HG03103 (cell line): ENCODE measurements around the gene ATP2A3.

Experiments used
- ATAC-seq: cut with Tn5 transposase; IDR thresholded peaks from one replicate; pipeline ENCODE4 v1.9.1; 2021; ENCODE audit warnings: low read depth; ENCODE audit not compliant: unreplicated experiment

The ATP2A3 gene

GRCh38 chr17:3964203-3965117, at the start of gene ATP2A3:
TSS of gene ATP2A3 (minus strand) at chr17:3964437. CDS start at chr17:3964291, 146 bp downstream.
- no peak for ATAC-seq

DNA sequence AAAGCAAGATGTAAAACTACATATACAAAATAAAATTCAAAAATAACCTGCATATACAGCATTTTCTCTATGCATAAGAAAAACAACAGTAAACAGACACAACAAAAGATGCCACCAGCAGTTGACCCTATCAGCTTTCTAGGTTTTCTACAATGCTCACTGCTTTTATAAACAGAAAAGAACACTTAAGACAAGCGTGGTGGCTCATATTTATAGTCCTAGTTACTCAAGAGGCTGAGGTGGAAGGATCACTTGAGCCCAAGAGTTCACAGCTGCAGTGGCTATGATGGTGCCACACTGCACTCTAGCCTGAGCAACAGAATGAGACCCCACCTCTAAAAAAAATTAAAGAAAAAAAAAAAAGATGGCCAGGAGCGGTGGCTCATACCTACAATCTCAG, 46.5 kb upstream of the ATP2A3 start:
- ATAC-seq, result no peak

DNA sequence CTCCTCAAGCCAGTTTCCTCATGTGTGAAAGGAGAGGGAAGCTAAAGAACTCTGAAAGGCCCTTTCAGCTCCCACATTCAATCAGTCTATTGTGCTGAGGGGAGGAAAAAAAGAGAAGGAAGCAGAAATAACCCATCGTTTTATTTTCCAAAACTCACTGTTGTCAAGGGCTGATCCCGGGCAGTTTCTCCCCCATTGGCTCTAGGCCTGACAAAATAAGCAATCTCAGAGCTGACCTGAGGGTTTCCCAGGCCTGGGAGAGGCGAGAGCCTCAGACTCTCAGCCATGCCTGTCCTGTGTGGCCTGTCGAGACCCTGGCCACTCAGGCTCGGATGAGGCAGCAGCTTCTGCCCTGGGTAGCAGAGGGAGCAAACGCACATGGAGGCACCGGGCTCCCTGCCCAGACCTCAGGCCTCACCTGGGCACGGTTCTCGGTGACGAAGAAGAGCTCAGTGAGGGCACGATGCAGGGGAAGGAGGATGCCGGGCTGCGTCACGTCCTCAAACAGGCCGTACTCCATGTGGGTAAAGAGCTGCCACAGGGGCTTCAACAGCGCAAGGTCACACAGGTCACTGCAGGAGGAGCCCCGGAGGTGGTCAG, 45.0 kb upstream of the ATP2A3 start:
- ATAC-seq, result no peak

GRCh38 chr17:4008441-4009185, 44.4 kb upstream of the ATP2A3 start:
- no peak for ATAC-seq

DNA sequence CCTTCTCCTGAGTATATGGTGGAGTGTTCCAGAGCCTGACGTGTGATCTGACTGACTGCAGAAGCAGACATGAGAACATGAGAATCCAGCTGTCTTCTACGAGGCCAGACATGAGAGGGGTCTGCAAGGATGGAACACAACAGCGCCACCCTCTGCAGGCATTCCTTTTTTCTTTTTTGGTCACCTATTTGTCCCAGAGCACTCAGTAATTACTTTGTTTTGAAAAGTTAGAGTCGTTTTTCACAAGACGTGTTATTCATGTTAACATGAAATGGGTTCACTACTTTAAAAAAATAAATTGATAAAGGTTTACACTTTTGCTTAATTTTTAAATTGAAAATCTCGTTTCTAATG, 43.8 kb upstream of the ATP2A3 start:
- no peak for ATAC-seq

DNA sequence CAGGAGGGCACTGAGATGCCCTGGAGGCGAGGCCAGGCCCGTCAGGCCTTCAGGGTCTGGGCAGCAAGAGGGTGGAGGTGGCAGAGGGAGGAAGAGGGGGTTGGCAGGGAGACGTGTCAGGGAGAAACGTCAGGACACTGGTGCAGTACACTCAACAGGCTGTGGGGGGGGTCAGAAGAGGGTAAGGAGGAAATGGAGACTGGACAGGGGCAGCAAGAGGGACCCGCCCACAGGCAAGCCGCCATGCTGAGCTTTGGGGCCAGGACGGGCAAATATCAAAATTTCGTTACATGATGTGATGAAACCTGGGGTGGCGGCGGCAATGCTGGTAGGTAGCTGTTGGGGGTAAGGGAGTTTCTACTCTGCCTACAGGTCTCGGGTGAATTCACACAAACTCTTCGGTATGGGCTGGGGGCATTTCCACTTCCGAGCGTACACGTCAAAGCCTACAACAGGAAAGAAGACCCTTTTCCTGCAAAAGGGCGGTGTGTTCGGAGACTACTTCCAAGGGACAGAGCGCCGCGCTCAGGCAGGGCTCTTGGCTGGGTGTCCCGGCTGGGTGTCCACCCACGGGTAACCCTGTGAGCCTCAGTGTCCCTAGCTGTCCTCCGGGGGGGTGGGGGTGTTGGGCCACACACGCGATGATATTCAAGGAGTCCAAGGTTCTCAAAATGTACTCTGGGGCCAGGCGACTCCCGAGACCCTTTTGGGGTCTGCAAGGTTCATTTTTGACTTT, 43.3 kb upstream of the ATP2A3 start:
- ATAC-seq, result no peak

DNA sequence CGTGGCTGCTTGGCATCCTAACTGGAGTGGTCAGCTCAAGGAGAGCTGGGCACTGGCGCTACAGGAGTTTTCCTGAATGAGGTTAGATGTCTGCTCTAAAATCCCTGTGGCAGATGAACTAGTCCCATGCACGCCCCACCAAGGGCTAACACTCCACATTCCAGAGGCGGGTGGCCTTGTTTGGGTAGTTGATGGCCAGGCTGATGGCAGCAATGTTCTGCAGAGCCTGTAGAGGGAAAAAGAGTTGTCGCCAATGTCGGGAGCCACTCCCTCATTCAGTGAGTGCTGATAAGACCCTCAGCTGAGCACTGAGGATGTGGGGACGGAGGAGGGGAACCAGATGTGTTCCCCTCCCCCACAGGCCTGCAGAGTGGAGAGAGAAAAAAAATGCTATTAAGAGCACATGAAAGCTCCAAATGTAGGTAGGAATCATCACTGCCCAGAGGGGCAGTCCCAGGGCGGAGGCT, 42.5 kb upstream of the ATP2A3 start:
- no peak for ATAC-seq

DNA sequence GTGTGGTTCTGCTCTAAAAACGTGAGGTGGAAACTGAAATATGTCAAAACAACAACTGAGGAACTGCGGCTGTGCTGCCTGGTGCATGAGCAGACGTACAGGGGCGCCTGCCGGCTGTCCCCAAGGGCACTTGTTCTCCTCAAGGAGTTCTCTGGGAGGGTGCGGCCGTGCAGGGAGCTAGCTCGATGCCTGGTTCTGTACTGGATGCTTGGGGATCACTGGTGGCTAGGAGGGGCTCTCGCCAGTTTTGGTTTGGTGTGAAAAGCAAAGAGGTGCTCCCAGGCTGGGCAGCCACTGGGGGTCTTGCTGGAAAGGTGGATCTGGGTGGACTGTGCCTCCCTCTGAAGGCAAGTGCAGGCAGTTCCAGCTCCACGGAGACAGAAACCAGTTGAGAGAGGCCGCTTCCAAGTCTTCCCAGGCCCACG, 41.9 kb upstream of the ATP2A3 start:
- ATAC-seq, result no peak

DNA sequence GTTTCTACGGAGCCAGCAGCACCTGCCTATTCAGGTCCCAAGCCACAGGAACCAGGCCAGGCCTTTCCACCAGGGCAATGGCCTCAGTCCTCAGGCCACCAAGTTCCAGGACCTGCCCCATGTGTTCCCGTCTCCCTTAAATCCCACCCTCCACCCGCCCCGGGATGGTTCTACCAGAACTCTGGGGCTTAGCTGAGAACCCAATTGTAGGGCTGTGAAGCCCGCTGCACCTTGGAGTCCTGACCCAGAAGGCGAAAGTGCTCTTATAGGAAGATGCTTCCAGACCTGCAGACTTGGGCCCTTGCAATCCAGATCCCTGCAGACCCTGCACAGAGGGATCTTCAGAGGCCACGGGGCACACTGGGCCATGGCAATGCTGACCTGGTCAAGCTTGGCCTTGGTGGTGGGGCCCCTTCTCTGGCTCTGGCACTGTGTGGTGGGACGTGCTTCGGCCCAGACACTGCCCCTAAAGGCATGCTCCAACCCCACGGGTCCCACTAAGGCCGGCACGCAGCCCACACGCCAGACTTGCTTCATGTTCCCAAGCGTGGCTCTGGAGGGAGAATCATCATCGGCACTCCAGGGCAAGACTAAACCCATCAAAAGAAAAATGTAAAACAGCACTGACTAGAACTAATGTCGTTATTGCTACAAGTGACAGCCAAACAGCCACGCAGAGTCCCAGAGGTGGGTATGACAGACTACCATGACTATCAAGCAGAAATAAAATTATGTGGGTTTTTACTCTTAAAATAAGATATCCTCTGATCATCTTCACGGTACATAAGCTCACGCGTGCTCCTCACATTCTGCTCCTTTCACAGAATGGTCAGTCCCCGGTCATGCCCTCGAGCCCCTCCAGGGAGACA, 41.3 kb upstream of the ATP2A3 start:
- ATAC-seq, result no peak

DNA sequence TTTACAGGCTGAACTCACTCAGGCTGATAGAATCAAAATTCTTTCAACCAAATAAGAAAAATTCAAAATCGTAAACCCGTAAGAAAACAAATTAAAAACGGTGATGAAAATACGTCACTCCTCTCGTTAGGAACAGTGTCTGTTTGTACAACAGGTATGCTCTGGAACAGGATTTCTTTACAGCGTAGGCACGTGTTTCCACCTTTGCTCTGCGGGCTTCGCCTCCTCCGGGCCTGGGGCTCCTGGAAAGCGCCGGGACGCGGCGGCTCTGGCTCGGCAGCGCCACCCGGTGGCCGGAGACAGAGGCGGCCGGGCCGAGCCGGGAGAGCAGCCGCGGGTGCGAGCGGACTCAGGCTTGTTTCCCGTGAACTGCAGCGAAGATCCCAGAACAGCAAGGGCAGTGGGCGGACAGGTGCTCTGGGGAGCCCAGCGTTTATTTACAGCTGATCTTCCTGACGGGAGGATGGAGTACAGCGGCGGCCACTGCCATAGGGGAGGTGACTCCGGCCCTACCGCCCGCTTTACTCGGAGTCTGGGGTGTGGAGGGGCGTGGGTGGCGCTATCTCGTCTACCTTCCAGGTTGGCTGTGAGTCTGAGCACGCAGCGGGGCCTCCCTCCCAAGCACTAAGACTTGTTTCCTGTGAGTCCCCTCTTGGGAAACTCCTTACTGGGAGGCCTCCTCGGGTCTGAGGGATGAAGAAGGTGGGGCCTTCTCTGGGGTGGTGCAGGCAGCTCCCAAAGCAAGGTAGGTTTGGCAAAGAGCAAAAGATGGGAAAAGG, 40.5 kb upstream of the ATP2A3 start:
- ATAC-seq, result no peak

DNA sequence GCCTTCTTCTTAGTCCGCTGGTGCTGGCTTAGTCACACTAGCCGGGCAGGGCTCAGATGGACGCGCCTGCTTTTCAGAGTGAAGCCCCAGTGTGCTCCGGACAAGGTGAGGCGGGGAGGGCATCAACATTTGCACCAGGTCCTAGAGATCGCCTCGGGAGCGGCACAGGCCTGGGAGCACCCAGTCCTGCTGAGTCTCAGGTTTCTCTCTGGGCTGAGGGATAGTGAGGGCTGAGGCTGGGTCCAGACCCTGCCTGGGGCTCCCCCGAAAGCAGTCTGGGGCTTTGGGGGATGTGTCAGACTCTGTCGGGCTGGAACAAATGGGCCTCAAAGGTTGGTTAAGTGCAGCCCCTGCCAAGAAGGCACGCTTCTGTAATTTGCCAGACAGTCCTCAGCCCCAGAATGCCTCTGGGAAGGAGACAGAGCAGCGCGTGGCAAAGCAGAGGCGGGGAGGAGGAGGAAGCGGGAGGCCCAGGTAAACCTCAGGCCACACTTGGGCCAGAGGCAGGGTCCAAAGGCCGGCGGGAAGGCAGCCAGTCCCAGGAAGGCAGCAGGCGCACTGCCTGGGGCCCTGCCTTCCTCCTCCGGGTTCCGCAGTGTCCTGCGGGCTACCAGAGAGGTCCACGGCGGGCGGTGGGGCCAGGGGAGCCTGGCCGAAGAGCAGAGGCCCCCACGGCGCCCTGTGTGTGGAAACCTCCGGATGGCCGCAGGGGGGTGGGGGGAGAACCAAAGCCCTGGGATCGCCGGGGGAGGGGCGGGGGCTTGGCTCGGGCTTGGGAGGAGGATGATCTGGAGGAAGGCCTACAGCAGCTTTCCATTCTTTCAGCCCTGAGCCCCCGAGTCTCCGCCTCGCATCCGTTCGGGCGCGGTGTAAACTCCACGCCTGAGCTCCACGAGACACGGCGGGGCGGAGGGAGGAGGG, 39.5 kb upstream of the ATP2A3 start:
- no peak for ATAC-seq

GRCh38 chr17:4003131-4003500, 38.9 kb upstream of the ATP2A3 start:
- no peak for ATAC-seq

DNA sequence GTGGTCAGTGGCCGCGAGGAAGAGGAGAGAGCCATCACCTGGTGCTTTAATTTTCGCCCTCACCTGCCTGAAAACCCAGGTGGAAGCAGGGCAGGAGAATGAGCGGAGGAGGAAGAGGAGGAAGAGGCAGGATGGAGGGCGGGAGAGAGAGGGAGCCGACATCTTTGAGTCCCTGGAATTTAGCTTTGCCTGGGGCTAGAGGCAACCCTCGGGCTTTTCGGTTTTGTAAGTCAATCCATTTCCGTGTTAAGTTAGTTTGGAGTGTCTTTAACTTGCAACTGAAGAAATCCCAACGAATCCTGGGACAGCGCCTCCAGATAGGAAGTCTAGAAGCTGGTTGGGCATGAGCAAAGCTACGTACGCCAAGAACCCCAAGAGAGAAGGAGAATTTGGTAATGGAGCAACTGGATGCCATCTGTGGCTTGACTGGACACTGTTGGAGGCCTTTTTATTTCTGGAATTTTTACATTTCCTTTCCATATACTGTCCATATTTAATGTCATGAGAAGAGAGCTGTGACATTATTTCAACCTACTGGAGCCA, 36.9 kb upstream of the ATP2A3 start:
- no peak for ATAC-seq

DNA sequence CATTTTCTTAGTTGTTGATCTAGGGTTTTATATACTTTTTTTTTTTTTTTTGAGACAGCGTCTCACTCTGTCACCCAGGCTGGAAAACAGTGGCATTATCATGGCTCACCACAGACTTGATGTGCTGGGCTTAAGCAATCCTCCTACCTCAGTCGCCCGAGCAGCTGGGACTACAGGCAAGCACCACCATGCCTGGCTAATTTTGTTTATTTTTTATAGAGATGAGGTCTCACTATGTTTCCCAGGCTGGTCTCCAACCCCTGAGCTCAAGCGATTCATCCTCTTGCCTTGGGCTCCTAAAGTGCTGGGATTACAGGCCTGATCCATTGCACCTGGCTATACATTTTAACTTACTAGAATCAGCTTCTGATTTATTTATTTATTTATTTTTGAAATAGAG, 34.2 kb upstream of the ATP2A3 start:
- ATAC-seq, result no peak

DNA sequence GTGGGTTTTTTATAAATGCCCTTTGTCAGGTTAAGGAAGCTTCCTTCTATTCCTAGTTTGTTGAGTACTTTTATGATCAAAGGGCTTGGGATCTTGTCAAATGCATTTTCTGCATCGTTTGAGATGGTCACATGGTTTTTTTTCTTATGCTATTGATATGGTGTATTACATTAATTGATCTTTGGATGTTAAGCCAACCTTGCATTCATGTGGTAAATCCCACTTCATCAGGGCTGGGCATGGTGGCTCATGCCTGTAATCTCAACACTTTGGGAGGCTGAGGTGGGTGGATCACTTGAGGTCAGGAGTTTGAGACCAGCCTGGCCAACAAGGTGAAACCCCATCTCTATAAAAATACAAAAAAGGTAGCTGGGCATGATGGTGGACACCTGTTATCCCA, 30.8 kb upstream of the ATP2A3 start:
- ATAC-seq, result no peak

- no peak for ATAC-seq
Observed at GRCh38 chr17:3994221-3994576, 30.0 kb upstream of the ATP2A3 start.

DNA sequence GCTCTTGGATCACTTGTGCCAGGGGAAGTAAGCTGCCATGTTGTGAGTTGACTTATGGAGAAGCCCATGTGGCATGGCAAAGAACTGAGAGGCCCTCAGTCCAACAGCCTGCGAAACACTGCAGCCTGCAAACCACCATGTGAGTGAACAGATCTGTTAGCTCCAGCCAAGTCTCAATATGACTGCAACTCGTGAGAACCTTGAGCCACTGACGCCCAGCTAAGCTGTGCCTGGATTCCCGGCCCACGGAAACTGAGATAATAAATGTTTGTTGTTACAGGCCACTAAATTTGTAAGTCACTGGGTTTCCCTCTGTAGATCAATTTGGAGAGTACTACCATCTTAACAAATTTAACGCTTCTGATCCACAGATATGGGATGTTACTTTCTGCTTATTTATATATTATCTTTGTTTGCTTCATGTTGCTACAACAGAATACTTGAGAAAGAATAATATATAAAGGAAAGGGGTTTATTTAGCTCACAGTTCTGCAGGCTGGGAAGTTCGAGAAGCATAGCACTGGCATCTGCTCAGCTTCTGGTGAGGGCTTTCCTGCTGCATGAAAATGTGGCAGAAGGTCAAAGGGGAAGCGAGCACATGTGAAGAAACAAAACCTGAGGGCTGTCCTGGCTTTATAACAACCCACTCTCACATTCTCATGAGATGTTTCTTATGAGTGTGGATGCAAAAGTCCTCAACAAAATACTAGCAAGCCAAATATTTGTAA, 29.4 kb upstream of the ATP2A3 start:
- ATAC-seq, result no peak
